WTC11 (cell line): ENCODE measurements around the gene LRCH4. TPM values are rescaled to one million over a fixed set of nuclear protein-coding genes. Genes with fewer than 3 reads are reported as not detected.

ENCODE experiments used
- ATAC-seq: fragments of 200-7000 bp; cut with Tn5 transposase; 2 replicates; pipeline ENCODE4 v1.10.0; 2021; ENCODE audit warnings: mild to moderate bottlenecking, moderate library complexity
- CTCF ChIA-PET: fragments of 300-600 bp; sonication (Branson Sonifier 250); formaldehyde crosslinking; loops from one replicate; lab custom pipeline; 2021; ENCODE audit warnings: antibody characterized with exemption; lab: Charles Lee
- POLR2A ChIA-PET: fragments of 350-600 bp; sonication (Branson Sonifier 250); formaldehyde crosslinking; loops from one replicate; lab custom pipeline; 2021; ENCODE audit warnings: antibody characterized with exemption; lab: Charles Lee
- DNase-seq: peaks from one replicate; pipeline ENCODE4 v3.0.0; 2021; ENCODE audit warnings: low spot score
- H3K27ac Mint-ChIP-seq: 2 replicates; pipeline ENCODE4 v1.8.0; 2021; ENCODE audit warnings: mixed read lengths
- H3K27me3 Mint-ChIP-seq: 2 replicates; pipeline ENCODE4 v1.8.0; 2021; ENCODE audit warnings: low read depth, mild to moderate bottlenecking, moderate library complexity, mixed read lengths
- H3K36me3 Mint-ChIP-seq: 2 replicates; pipeline ENCODE4 v1.8.0; 2021; ENCODE audit warnings: mixed read lengths
- H3K4me1 Mint-ChIP-seq: 2 replicates; pipeline ENCODE4 v1.8.0; 2022; ENCODE audit warnings: mixed read lengths
- H3K4me3 Mint-ChIP-seq: 2 replicates; pipeline ENCODE4 v1.8.0; 2021; ENCODE audit warnings: mild to moderate bottlenecking, moderate library complexity, mixed read lengths
- H3K9me3 Mint-ChIP-seq: 2 replicates; pipeline ENCODE4 v1.8.0; 2021; ENCODE audit warnings: mixed read lengths
- ATF2 ChIP-seq: sonication (generic); formaldehyde crosslinking; IDR thresholded peaks from 2 replicates; pipeline ENCODE4 v1.8.1; 2022; ENCODE audit warnings: low read depth, missing genetic modification reagents, borderline replicate concordance
- EMX1 ChIP-seq: fragments of 250-450 bp; sonication (Bioruptor Pico); IDR thresholded peaks from 2 replicates; pipeline ENCODE4 v1.8.0; 2021; ENCODE audit warnings: mild to moderate bottlenecking
- ESRRA ChIP-seq: sonication (generic); formaldehyde crosslinking; IDR thresholded peaks from 2 replicates; pipeline ENCODE4 v1.8.1; 2022; ENCODE audit warnings: mild to moderate bottlenecking, missing genetic modification reagents, borderline replicate concordance
- FOXJ3 ChIP-seq: sonication (generic); formaldehyde crosslinking; IDR thresholded peaks from 2 replicates; pipeline ENCODE4 v1.9.0; 2021; ENCODE audit warnings: missing genetic modification reagents, mild to moderate bottlenecking, borderline replicate concordance
- IRF1 ChIP-seq: sonication (generic); formaldehyde crosslinking; IDR thresholded peaks from 2 replicates; pipeline ENCODE4 v1.8.0; 2023; ENCODE audit warnings: missing genetic modification reagents
- MAX ChIP-seq: sonication (generic); formaldehyde crosslinking; IDR thresholded peaks from 2 replicates; pipeline ENCODE4 v1.8.0; 2022; ENCODE audit warnings: mild to moderate bottlenecking, missing genetic modification reagents
- NFATC4 ChIP-seq: fragments of 250-450 bp; sonication (Bioruptor Pico); IDR thresholded peaks from 2 replicates; pipeline ENCODE4 v1.9.0; 2021; ENCODE audit warnings: mild to moderate bottlenecking
- NFE2L1 ChIP-seq: sonication (generic); formaldehyde crosslinking; IDR thresholded peaks from 2 replicates; pipeline ENCODE4 v1.8.1; 2023; ENCODE audit warnings: missing genetic modification reagents
- NR2C2 ChIP-seq: sonication (generic); formaldehyde crosslinking; IDR thresholded peaks from 2 replicates; pipeline ENCODE4 v1.8.0; 2022; ENCODE audit warnings: mild to moderate bottlenecking, missing genetic modification reagents
- OVOL2 ChIP-seq: fragments of 250-450 bp; sonication (Bioruptor Pico); IDR thresholded peaks from 2 replicates; pipeline ENCODE4 v1.9.0; 2021; ENCODE audit warnings: mild to moderate bottlenecking, borderline replicate concordance
- RORB ChIP-seq: fragments of 250-450 bp; sonication (Bioruptor Pico); IDR thresholded peaks from 2 replicates; pipeline ENCODE4 v1.9.0; 2021; ENCODE audit warnings: mild to moderate bottlenecking
- TEAD1 ChIP-seq: sonication (generic); formaldehyde crosslinking; IDR thresholded peaks from 2 replicates; pipeline ENCODE4 v1.8.0; 2022; ENCODE audit warnings: mild to moderate bottlenecking, missing genetic modification reagents
- TP53 ChIP-seq: sonication (generic); formaldehyde crosslinking; IDR thresholded peaks from 2 replicates; pipeline ENCODE4 v1.8.1; 2023; ENCODE audit warnings: mild to moderate bottlenecking, missing genetic modification reagents
- USF1 ChIP-seq: sonication (generic); formaldehyde crosslinking; IDR thresholded peaks from 2 replicates; pipeline ENCODE4 v1.8.0; 2022; ENCODE audit warnings: mild to moderate bottlenecking, missing genetic modification reagents
- USF2 ChIP-seq: sonication (generic); formaldehyde crosslinking; IDR thresholded peaks from 2 replicates; pipeline ENCODE4 v1.8.1; 2023; ENCODE audit warnings: mild to moderate bottlenecking, missing genetic modification reagents, moderate library complexity
- ZNF263 ChIP-seq: sonication (generic); formaldehyde crosslinking; IDR thresholded peaks from 2 replicates; pipeline ENCODE4 v1.8.1; 2022; ENCODE audit warnings: low read depth, mild to moderate bottlenecking, moderate library complexity, missing genetic modification reagents
- ZNF281 ChIP-seq: sonication (generic); formaldehyde crosslinking; IDR thresholded peaks from 2 replicates; pipeline ENCODE4 v1.8.0; 2023; ENCODE audit warnings: mild to moderate bottlenecking, missing genetic modification reagents
- total RNA-seq: library from RNA; stranded (reverse); gene quantifications from 3 replicates; pipeline ENCODE4 v1.2.3, GENCODE V29; 2021

Gene LRCH4
- total RNA-seq, 1 experiment from 2014 or later, result 56.7 TPM

- TF ChIP-seq MAX (peak; percentile 94), ATF2 (CRISPR knock-in tag) (no peak), TP53 (CRISPR knock-in tag) (no peak), NFATC4 (CRISPR knock-in tag) (no peak), NFE2L1 (CRISPR knock-in tag) (peak; percentile 37; the same call in 1 of the 2 replicates)
These were observed 12.1 kb downstream of the LRCH4 start, which contains the start of gene SAP25 (continued) for GRCh38 chr7:100573691-100574361.

GRCh38 chr7:100572949-100573675 lies 12.8 kb downstream of the LRCH4 start:
- CTCF ChIA-PET, result interaction anchor here (0.5 to 3.6 kb wide), 7 partner anchors 9 to 104 kb away, joined by 3 to 51 read pairs (median 3); partner anchors contain the start of genes FBXO24, LRCH4 and MOSPD3
- ATAC-seq (no peak), DNase-seq (no peak)
- Mint-ChIP-seq H3K9me3 (no peaks in the 10 kb centered on the region), H3K4me1 (peaks cover 28% of the 10 kb centered on the region), H3K27me3 (peaks cover 11% of the 10 kb centered on the region), H3K4me3 (no peak overlapping the region), H3K27ac (no peak overlapping the region), H3K36me3 (0 out of 2 replicates have a peak, but pooled peaks cover 3% of the 10 kb centered on the region)
- POLR2A ChIA-PET, result interaction anchor here (0.8 to 0.9 kb wide), 2 partner anchors 11 to 29 kb away, joined by 4 to 5 read pairs; partner anchors contain the start of gene PCOLCE
- no peak for TF ChIP-seq EMX1 (CRISPR knock-in tag)
- no peak for TF ChIP-seq RORB (CRISPR knock-in tag)
- TF ChIP-seq FOXJ3 (CRISPR knock-in tag), result no peak
- no peak for TF ChIP-seq USF1 (CRISPR knock-in tag)
- TF ChIP-seq NR2C2 (CRISPR knock-in tag), result no peak
- TF ChIP-seq ZNF263 (CRISPR knock-in tag), result no peak
- no peak for TF ChIP-seq USF2
- no peak for TF ChIP-seq ZNF281 (CRISPR knock-in tag)
- no peak for TF ChIP-seq ESRRA (CRISPR knock-in tag)
- no peak for TF ChIP-seq TEAD1 (CRISPR knock-in tag)
- no peak for TF ChIP-seq OVOL2 (CRISPR knock-in tag)
- TF ChIP-seq IRF1 (CRISPR knock-in tag), result no peak
- TF ChIP-seq, all 79 proteins: peak for 0
